Brain microvascular endothelial cell (primary cell): Measurements from ENCODE around the gene AARSD1.
"Not testable (repeated sequence)": the region's sequence is repeated elsewhere in the genome, so short reads cannot be mapped to it uniquely, and the experiment has no call there.

Experiments used
- DNase-seq: peaks from one replicate; pipeline ENCODE4 v3.0.0-alpha.2; 2020
- H3K27ac ChIP-seq: fragments of 250-450 bp; sonication (Bioruptor Pico); 2 replicates; pipeline ENCODE4 v1.5.1; 2020; ENCODE audit warnings: mild to moderate bottlenecking, moderate library complexity
- H3K27me3 ChIP-seq: fragments of 250-450 bp; sonication (Bioruptor Pico); replicated peaks from 2 replicates; pipeline ENCODE4 v1.5.1; 2020; ENCODE audit warnings: mild to moderate bottlenecking
- H3K36me3 ChIP-seq: fragments of 250-450 bp; sonication (Bioruptor Pico); replicated peaks from 2 replicates; pipeline ENCODE4 v1.5.1; 2020; ENCODE audit warnings: mild to moderate bottlenecking
- H3K4me3 ChIP-seq: 2 replicates; pipeline ENCODE4 v1.5.1; 2011; ENCODE audit warnings: low read depth, mild to moderate bottlenecking, control low read depth, low read length, moderate library complexity
- in situ Hi-C: cut with HindIII; loops from 2 replicates; pipeline ENCODE4 v1.10.0; 2017; ENCODE audit warnings: low sequenced_read_pairs, low pct_ligation_motif_present
- TF ChIP-seq, protein P1 (sequence below): IDR thresholded peaks from 2 replicates; pipeline ENCODE4 v1.5.1; 2011; ENCODE audit warnings: low read depth, mild to moderate bottlenecking, moderate library complexity, low read length, control low read depth, inconsistent platforms; ENCODE audit errors: missing control alignments

AARSD1 gene

DNA sequence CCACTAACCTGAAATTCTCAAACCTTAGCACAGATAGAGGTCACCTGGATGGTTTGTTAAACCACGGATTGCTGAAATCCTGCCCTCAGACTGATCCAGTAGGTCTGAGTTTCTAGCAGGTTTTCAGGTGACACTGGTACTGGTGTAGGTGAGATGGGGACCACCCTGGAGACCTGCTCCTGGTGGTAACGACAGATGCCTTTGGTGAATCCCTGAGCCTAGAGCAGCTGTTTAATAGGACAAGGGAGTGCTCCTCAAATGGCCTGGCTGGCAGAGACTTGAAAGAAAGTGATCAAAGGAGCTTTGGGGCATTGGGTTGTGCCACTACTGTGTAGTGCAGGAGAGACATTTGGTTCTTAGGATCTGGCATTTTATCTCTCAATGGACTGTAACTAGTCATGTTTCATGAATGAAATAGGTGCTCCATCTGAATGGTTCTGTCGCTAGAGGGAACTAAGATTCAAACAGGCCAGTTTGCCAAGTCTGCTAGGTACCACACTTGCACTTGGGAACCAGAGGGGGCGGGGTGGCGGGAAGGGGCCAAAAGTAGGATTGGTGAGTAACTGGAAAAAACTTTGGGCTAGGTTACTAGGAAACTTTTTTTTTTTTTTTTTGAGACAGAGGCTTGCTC lies 39.4 kb upstream of the AARSD1 start:
- in situ Hi-C loops, result no loop called here
- TF ChIP-seq, protein P1, sequence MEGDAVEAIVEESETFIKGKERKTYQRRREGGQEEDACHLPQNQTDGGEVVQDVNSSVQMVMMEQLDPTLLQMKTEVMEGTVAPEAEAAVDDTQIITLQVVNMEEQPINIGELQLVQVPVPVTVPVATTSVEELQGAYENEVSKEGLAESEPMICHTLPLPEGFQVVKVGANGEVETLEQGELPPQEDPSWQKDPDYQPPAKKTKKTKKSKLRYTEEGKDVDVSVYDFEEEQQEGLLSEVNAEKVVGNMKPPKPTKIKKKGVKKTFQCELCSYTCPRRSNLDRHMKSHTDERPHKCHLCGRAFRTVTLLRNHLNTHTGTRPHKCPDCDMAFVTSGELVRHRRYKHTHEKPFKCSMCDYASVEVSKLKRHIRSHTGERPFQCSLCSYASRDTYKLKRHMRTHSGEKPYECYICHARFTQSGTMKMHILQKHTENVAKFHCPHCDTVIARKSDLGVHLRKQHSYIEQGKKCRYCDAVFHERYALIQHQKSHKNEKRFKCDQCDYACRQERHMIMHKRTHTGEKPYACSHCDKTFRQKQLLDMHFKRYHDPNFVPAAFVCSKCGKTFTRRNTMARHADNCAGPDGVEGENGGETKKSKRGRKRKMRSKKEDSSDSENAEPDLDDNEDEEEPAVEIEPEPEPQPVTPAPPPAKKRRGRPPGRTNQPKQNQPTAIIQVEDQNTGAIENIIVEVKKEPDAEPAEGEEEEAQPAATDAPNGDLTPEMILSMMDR, result no peak
- no peaks in the 10 kb centered on the region for H3K27me3 ChIP-seq
- H3K4me3 ChIP-seq, result no peak overlapping the region
- H3K27ac ChIP-seq, result no peak overlapping the region
- DNase-seq, result no peak
- H3K36me3 ChIP-seq, result peaks cover 47% of the 10 kb centered on the region

DNA sequence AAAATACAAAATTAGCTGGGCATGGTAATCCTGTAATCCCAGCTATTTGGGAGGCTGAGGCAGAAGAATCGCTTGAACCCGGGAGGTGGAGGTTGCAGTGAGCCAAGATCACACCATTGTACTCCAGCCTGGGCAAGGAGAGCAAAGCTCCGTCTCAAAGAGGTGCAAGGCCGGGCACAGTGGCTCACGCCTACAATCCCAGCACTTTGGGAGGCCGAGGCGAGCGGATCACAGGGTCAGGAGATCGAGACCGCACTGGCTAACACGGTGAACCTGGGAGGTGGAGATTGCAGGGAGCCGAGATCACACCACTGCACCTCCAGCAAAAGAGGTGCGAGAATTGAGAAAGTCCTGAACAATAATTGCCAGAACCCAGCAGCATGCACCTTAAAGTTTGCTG lies 36.6 kb upstream of the AARSD1 start:
- H3K27me3 ChIP-seq, H3K4me3 ChIP-seq, in situ Hi-C loops, H3K27ac ChIP-seq, DNase-seq: not testable (repeated sequence)
- H3K36me3 ChIP-seq, result peaks cover 47% of the 10 kb centered on the region

DNA sequence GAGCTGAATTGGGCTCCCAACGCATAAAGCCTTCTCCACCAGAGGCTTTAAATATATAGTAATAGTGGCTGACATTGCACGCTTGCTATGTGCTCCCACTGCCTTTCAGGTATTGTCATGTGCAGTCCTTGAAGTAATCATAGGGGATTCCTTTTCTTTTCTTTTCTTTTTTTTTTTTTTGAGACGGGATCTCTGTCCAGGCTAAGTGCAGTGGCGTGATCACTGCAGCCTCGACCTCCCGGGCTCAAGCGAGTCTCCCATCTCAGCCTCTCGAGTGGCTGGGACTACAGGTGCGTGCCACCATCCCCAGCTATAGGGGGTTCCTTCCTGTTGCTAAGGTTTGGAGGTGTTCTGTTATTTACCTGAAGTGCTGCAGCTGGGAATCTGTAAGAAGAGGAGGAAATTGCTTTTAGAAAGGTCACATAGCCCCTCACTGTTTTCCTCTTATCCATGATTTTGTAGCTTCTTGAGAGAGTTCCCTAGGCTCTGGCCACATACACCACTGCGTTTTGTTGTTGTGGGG lies 34.8 kb upstream of the AARSD1 start:
- Histone ChIP-seq H3K4me3 (peak overlapping the region; percentile 98), H3K36me3 (peaks cover 41% of the 10 kb centered on the region), H3K27ac (peak overlapping the region; percentile 88), H3K27me3 (no peaks in the 10 kb centered on the region)
- DNase-seq, result no peak
- TF ChIP-seq, protein P1, result no peak
- in situ Hi-C loops, result no loop called here

DNA sequence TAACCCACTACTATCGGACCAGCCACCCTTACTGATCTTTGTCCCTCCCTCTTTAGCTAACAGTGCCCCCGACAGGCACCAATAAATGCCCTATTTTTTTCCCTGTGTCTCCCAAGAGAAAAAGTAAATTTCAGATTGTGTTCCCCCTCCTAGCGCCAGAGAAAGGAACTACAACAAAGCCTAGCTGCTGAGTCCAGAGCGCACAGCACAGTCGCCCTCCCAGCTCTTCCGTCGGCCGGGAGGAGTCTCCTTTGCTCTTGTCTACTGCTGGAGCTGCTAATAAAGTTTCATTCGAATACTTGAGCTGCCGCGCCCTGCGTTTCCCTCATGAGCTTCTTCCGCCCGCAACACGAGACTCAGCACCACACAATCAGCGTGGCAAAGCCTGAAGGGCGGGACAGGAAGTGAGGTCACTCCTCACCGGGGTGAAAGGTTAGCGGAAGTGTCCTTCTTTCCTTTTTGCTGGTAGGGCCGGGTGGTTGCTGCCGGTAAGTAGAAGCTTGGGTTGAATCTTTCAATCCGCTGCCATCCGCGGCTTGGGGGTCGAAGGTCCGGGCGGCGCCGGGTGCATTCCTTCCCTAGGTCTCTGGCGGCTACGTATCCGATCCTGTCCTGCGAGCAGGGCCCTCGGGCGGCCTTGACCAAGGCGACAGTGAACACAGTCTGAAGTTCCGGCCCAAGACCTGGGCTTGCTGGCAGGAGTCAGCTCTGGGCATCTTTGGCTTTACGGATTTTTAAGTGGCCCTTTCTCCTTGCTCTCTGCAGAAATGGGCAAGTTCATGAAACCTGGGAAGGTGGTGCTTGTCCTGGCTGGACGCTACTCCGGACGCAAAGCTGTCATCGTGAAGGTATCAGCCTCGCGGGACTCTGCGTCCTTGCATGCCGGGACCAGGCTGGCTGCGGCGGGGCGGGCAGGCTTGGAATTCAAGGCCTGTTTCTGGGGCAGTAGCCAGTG lies 34.0 kb upstream of the AARSD1 start, which contains the start of gene RPL27:
Gene RPL27, plus strand, starts transcription at position 436 of the 955 bp plus-strand sequence. Its CDS starts 332 bp downstream, at position 768.
- peaks cover 39% of the 10 kb centered on the region for H3K36me3 ChIP-seq
- TF ChIP-seq, protein P1, result peak; percentile 86
- peak within 1 kb of the TSS; percentile 88 for H3K27ac ChIP-seq
- H3K4me3 ChIP-seq, result peak within 1 kb of the TSS; percentile 98
- no peaks in the 10 kb centered on the region for H3K27me3 ChIP-seq
- in situ Hi-C loops, result no loop called here
- peak; percentile 100 for DNase-seq

DNA sequence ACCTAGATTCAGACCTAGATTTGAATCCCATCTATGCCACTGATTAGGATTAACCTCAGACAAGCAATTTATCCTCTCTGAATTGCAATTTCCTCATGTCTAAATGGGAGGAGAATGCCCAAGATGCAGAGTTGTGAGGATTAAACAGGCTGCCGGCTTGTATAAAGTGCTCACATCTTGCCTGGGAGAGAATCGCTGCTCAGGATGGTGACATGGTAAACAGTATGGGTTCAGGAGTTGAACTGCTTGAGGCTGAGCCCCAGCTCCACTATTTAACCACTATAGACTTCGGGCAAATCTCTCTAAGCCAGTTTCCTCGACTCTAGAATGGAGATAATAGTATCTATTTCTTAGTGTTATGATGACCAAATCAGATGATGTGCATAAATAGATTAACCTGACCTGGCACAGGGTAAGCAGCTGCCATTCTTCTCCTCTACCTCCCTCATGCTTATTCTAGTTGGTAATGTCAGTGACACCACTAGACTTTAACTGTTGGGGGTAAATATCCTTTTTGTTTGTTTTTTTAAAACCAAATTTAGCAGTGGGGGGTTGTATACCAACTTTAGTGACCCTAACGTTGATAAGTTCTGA lies 33.2 kb upstream of the AARSD1 start:
- Histone ChIP-seq H3K4me3 (peak overlapping the region; percentile 41), H3K27me3 (no peaks in the 10 kb centered on the region), H3K36me3 (peaks cover 38% of the 10 kb centered on the region), H3K27ac (peak overlapping the region; percentile 26)
- in situ Hi-C loops, result no loop called here
- TF ChIP-seq, protein P1, result no peak
- no peak for DNase-seq

DNA sequence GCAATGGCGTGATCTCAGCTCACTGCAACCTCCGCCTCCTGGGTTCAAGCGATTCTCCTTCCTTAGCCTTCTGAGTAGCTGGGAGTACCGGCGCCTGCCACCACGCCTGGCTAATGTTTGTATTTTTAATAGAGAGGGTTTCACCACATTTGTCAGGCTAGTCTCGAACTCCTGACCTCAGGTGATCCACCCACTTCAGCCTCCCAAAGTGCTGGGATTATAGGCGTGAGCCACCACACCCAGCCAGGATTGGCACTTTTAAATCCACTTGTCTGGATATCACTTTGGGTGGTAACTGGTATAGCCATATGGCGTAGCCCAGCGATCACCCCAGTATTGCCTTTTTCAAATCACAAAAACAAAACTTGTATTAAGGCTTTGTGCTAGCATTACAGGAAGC lies 29.7 kb upstream of the AARSD1 start:
- H3K27ac ChIP-seq, DNase-seq, in situ Hi-C loops, H3K27me3 ChIP-seq, H3K4me3 ChIP-seq: not testable (repeated sequence)
- H3K36me3 ChIP-seq, result peaks cover 29% of the 10 kb centered on the region
